MM.1S (cell line): Measurements from ENCODE around the gene MYBPC1.
A peak's percentile ranks its signal among the peaks of the same experiment; 100 is the strongest.

ENCODE experiments used
- DNase-seq: peaks from one replicate; pipeline ENCODE4 v3.0.0-alpha.2; 2015
- H2AFZ ChIP-seq: fragments of 300-600 bp; sonication (generic); 2 replicates; pipeline ENCODE4 v1.6.0; 2016; ENCODE audit warnings: antibody characterized with exemption, low read length
- H3F3A ChIP-seq: fragments of 300-600 bp; sonication (generic); 2 replicates; pipeline ENCODE4 v1.6.1; 2016; ENCODE audit warnings: mild to moderate bottlenecking, antibody characterized with exemption, low read length, moderate library complexity, mixed read lengths; ENCODE audit not compliant: insufficient read depth
- H3K27ac ChIP-seq: fragments of 300-600 bp; sonication (generic); 2 replicates; pipeline ENCODE4 v1.5.1; 2016; ENCODE audit warnings: mild to moderate bottlenecking, low read length
- H3K27me3 ChIP-seq: fragments of 300-600 bp; sonication (generic); replicated peaks from 2 replicates; pipeline ENCODE4 v1.6.0; 2016; ENCODE audit warnings: low read length; ENCODE audit not compliant: insufficient read depth
- H3K36me3 ChIP-seq: fragments of 300-600 bp; sonication (generic); replicated peaks from 2 replicates; pipeline ENCODE4 v1.6.1; 2016; ENCODE audit warnings: mild to moderate bottlenecking, low read length, mixed read lengths; ENCODE audit not compliant: insufficient read depth
- H3K4me1 ChIP-seq: fragments of 300-600 bp; sonication (generic); 2 replicates; pipeline ENCODE4 v1.6.1; 2016; ENCODE audit warnings: low read length, mixed read lengths
- H3K4me2 ChIP-seq: fragments of 300-600 bp; sonication (generic); 2 replicates; pipeline ENCODE4 v1.6.0; 2016; ENCODE audit warnings: low read depth, low read length
- H3K4me3 ChIP-seq: fragments of 300-600 bp; sonication (generic); 2 replicates; pipeline ENCODE4 v1.5.1; 2016; ENCODE audit warnings: low read length, mixed read lengths
- H3K79me2 ChIP-seq: fragments of 300-600 bp; sonication (generic); 2 replicates; pipeline ENCODE4 v1.6.1; 2016; ENCODE audit warnings: mixed run types, low read length, mixed read lengths
- H3K9ac ChIP-seq: fragments of 300-600 bp; sonication (generic); 2 replicates; pipeline ENCODE4 v1.6.1; 2016; ENCODE audit warnings: low read length, mixed read lengths
- H3K9me2 ChIP-seq: fragments of 300-600 bp; sonication (generic); replicated peaks from 2 replicates; pipeline ENCODE4 v1.6.1; 2016; ENCODE audit warnings: mild to moderate bottlenecking, low read length, mixed read lengths; ENCODE audit not compliant: insufficient read depth
- H3K9me3 ChIP-seq: fragments of 300-600 bp; sonication (generic); replicated peaks from 2 replicates; pipeline ENCODE4 v1.6.1; 2016; ENCODE audit warnings: mild to moderate bottlenecking, low read length, mixed read lengths; ENCODE audit not compliant: insufficient read depth
- H4K20me1 ChIP-seq: fragments of 300-600 bp; sonication (generic); 2 replicates; pipeline ENCODE4 v1.6.1; 2016; ENCODE audit warnings: mild to moderate bottlenecking, low read length, moderate library complexity, mixed read lengths; ENCODE audit not compliant: insufficient read depth
- CTCF ChIP-seq: fragments of 300-600 bp; sonication (generic); IDR thresholded peaks from 2 replicates; pipeline ENCODE4 v1.5.1; 2016; ENCODE audit warnings: antibody characterized with exemption, low read length, mixed read lengths
- EZH2 ChIP-seq: fragments of 300-600 bp; sonication (generic); optimal IDR thresholded peaks from 2 replicates; pipeline ENCODE3; 2017; ENCODE audit warnings: low read depth, mild to moderate bottlenecking, antibody characterized with exemption, low read length, mixed read lengths
- EZH2phosphoT487 ChIP-seq: fragments of 300-600 bp; sonication (generic); IDR thresholded peaks from 2 replicates; pipeline ENCODE4 v1.6.1; 2018; ENCODE audit warnings: antibody characterized with exemption, low read length

The MYBPC1 gene

GRCh38 chr12:101697197-101697929, 102.6 kb downstream of the MYBPC1 start, which contains the start of gene CHPT1:
CHPT1 (plus strand) TSS chr12:101697640; CDS start chr12:101697862, 222 bp downstream.
- Histone ChIP-seq H4K20me1 (no peaks in the 10 kb centered on the region), H3K36me3 (no peaks in the 10 kb centered on the region), H3K4me2 (peak within 1 kb of the TSS; percentile 91), H3K27ac (peak within 1 kb of the TSS; percentile 81; the same call in 1 of the 2 replicates), H3K9me2 (no peaks in the 10 kb centered on the region), H3K4me1 (peaks cover 8% of the 10 kb centered on the region), H3K79me2 (peaks cover 45% of the 10 kb centered on the region), H2AFZ (peak within 1 kb of the TSS; percentile 95), H3K9me3 (no peaks in the 10 kb centered on the region), H3K27me3 (no peaks in the 10 kb centered on the region), H3K4me3 (peak within 1 kb of the TSS; percentile 95), H3F3A (peaks cover 12% of the 10 kb centered on the region), H3K9ac (peak within 1 kb of the TSS; percentile 88)
- DNase-seq, result peak; percentile 82
- TF ChIP-seq EZH2phosphoT487, result no peak
- no peak for TF ChIP-seq CTCF
- no peak for TF ChIP-seq EZH2

GRCh38 chr12:101697930-101698799, 103.4 kb downstream of the MYBPC1 start:
- H3K27ac ChIP-seq, result peak overlapping the region; percentile 53; the same call in 1 of the 2 replicates
- no peaks in the 10 kb centered on the region for H4K20me1 ChIP-seq
- peaks cover 8% of the 10 kb centered on the region for H3K4me1 ChIP-seq
- peak overlapping the region; percentile 68 for H3K4me3 ChIP-seq
- no peaks in the 10 kb centered on the region for H3K27me3 ChIP-seq
- peak; percentile 38 for DNase-seq
- no peaks in the 10 kb centered on the region for H3K9me3 ChIP-seq
- peak overlapping the region; percentile 43 for H3K4me2 ChIP-seq
- no peaks in the 10 kb centered on the region for H3K9me2 ChIP-seq
- TF ChIP-seq EZH2phosphoT487, result no peak
- no peak for TF ChIP-seq EZH2
- no peak for TF ChIP-seq CTCF
- peaks cover 12% of the 10 kb centered on the region for H3F3A ChIP-seq
- H3K36me3 ChIP-seq, result no peaks in the 10 kb centered on the region
- H3K9ac ChIP-seq, result peak overlapping the region; percentile 88
- peak overlapping the region; percentile 49 for H2AFZ ChIP-seq
- H3K79me2 ChIP-seq, result peaks cover 53% of the 10 kb centered on the region

GRCh38 chr12:101698800-101699347, 104.1 kb downstream of the MYBPC1 start:
- Histone ChIP-seq H3K79me2 (peaks cover 60% of the 10 kb centered on the region), H3K36me3 (no peaks in the 10 kb centered on the region), H3K9me2 (no peaks in the 10 kb centered on the region), H3K4me1 (peaks cover 8% of the 10 kb centered on the region), H3F3A (peaks cover 12% of the 10 kb centered on the region), H4K20me1 (no peaks in the 10 kb centered on the region), H3K27me3 (no peaks in the 10 kb centered on the region), H3K9ac (peak overlapping the region; percentile 88; the same call in 1 of the 2 replicates), H3K27ac (peak overlapping the region; percentile 53; the same call in 1 of the 2 replicates), H3K4me3 (peak overlapping the region; percentile 68), H2AFZ (peak overlapping the region; percentile 49; the same call in 1 of the 2 replicates), H3K4me2 (peak overlapping the region; percentile 43), H3K9me3 (no peaks in the 10 kb centered on the region)
- TF ChIP-seq EZH2 (no peak), CTCF (peak; percentile 35)
- DNase-seq, result no peak
